Epithelial cell of proximal tubule (primary cell): ENCODE data around the gene ATP11A. TPM values are rescaled to one million over a fixed set of nuclear protein-coding genes. Genes with fewer than 3 reads are reported as not detected.
"Not testable (repeated sequence)": the region's sequence is repeated elsewhere in the genome, so short reads cannot be mapped to it uniquely, and the experiment has no call there.

Experiments
- DNase-seq: peaks from one replicate; pipeline ENCODE4 v3.0.0-alpha.2; 2011; ENCODE audit warnings: low read depth
- H3K4me3 ChIP-seq: 2 replicates; pipeline ENCODE4 v1.5.1; 2011; ENCODE audit warnings: low read depth, mild to moderate bottlenecking, low read length
- CTCF ChIP-seq: conservative IDR thresholded peaks from 2 replicates; pipeline ENCODE4 v1.5.1; 2012; ENCODE audit warnings: low read depth, mild to moderate bottlenecking, low read length
- total RNA-seq: library from RNA; depleted of rRNA; stranded (reverse); fragments of >200 nt; gene quantifications from 2 replicates; pipeline ENCODE4 v1.2.3, GENCODE V29; 2015

Gene ATP11A
- total RNA-seq, 1 donor from 2014 or later, result 27.2 TPM

- no peak overlapping the region for H3K4me3 ChIP-seq
- no peak for TF ChIP-seq CTCF
- DNase-seq, result no peak
Measured at GRCh38 chr13:112838038-112838841, 148.4 kb downstream of the ATP11A start.

GRCh38 chr13:112838842-112839117 lies 148.9 kb downstream of the ATP11A start:
- H3K4me3 ChIP-seq, result no peak overlapping the region

GRCh38 chr13:112839356-112840105 lies 149.7 kb downstream of the ATP11A start:
- no peak for DNase-seq

More at GRCh38 chr13:112838842-112839117, 148.9 kb downstream of the ATP11A start:
- TF ChIP-seq CTCF, result no peak
- no peak for DNase-seq

GRCh38 chr13:112840472-112841302 lies 150.8 kb downstream of the ATP11A start:
- no peak overlapping the region for H3K4me3 ChIP-seq
- TF ChIP-seq CTCF, result no peak
- no peak for DNase-seq

More at GRCh38 chr13:112839356-112840105, 149.7 kb downstream of the ATP11A start:
- no peak overlapping the region for H3K4me3 ChIP-seq
- no peak for TF ChIP-seq CTCF

GRCh38 chr13:112841303-112842015 lies 151.6 kb downstream of the ATP11A start:
- H3K4me3 ChIP-seq, DNase-seq: not testable (repeated sequence)

GRCh38 chr13:112842343-112842856 lies 152.6 kb downstream of the ATP11A start:
- peak overlapping the region; percentile 6 for H3K4me3 ChIP-seq
- no peak for DNase-seq
- TF ChIP-seq CTCF, result no peak
